Left forelimb (tissue), 1 donor: Measurements from ENCODE around the gene PPP1R15B.
"Not testable (repeated sequence)": the region's sequence is repeated elsewhere in the genome, so short reads cannot be mapped to it uniquely, and the experiment has no call there.

Experiments
- DNase-seq: peaks from one replicate; pipeline ENCODE4 v3.0.0-alpha.2; 2018; ENCODE audit warnings: low spot score

The PPP1R15B gene

GRCh38 chr1:204443871-204444581 is 32.4 kb upstream of the PPP1R15B start:
- no peak for DNase-seq

- DNase-seq: no peak
These were observed 31.6 kb upstream of the PPP1R15B start for GRCh38 chr1:204443260-204443619.

- no peak for DNase-seq
These were observed 31.0 kb upstream of the PPP1R15B start for GRCh38 chr1:204442376-204443259.

- DNase-seq: no peak
These were observed 29.9 kb upstream of the PPP1R15B start for GRCh38 chr1:204441558-204441957.

- DNase-seq: no peak
These were observed 28.2 kb upstream of the PPP1R15B start for GRCh38 chr1:204439621-204440375.

GRCh38 chr1:204438628-204439027 is 27.0 kb upstream of the PPP1R15B start:
- DNase-seq: no peak

- DNase-seq: no peak
These were observed 26.4 kb upstream of the PPP1R15B start for GRCh38 chr1:204437796-204438570.

GRCh38 chr1:204435872-204436271 is 24.3 kb upstream of the PPP1R15B start:
- no peak for DNase-seq

- no peak for DNase-seq
These were observed 23.8 kb upstream of the PPP1R15B start for GRCh38 chr1:204435381-204435831.

- no peak for DNase-seq
These were observed 22.6 kb upstream of the PPP1R15B start for GRCh38 chr1:204434116-204434755.

- DNase-seq: no peak
These were observed 21.1 kb upstream of the PPP1R15B start for GRCh38 chr1:204432708-204433107.

GRCh38 chr1:204431310-204432184 is 19.9 kb upstream of the PPP1R15B start:
- DNase-seq: peak; percentile 80

- no peak for DNase-seq
These were observed 18.1 kb upstream of the PPP1R15B start for GRCh38 chr1:204429746-204430145.

GRCh38 chr1:204426971-204427701 is 15.5 kb upstream of the PPP1R15B start:
- DNase-seq: no peak

GRCh38 chr1:204426474-204426873 is 14.9 kb upstream of the PPP1R15B start:
- no peak for DNase-seq

GRCh38 chr1:204426035-204426436 is 14.4 kb upstream of the PPP1R15B start:
- DNase-seq: no peak

GRCh38 chr1:204424621-204425020 is 13.0 kb upstream of the PPP1R15B start:
- no peak for DNase-seq

GRCh38 chr1:204422061-204422705 is 10.6 kb upstream of the PPP1R15B start:
- DNase-seq: not testable (repeated sequence)

- no peak for DNase-seq
These were observed 9.8 kb upstream of the PPP1R15B start for GRCh38 chr1:204421441-204421840.
